K562 (cell line): Measurements from ENCODE around the gene USP44. TPM values are rescaled to one million over a fixed set of nuclear protein-coding genes. Genes with fewer than 3 reads are reported as not detected.

ENCODE experiments used
- ATAC-seq: fragments of 200-7000 bp; cut with Tn5 transposase; 3 replicates; pipeline ENCODE4 v1.9.1; 2020; ENCODE audit warnings: moderate library complexity
- BruUV-seq: library from RNA; stranded (reverse); fragments of 400-500 nt; replicated peaks from 2 replicates; lab custom pipeline; 2021; lab: Mats Ljungman, UMichigan
- CTCF ChIA-PET: fragments of 300-600 bp; formaldehyde crosslinking; extraction: SDS; loops from one replicate; lab custom pipeline; 2021; ENCODE audit warnings: low intra/inter-chr PET ratio; lab: Yijun Ruan, JAX
- POLR2A ChIA-PET: fragments of 300-600, 350-650 bp; sonication (Branson Sonifier 250); formaldehyde crosslinking; extraction: SDS; loops from one replicate; lab custom pipeline; 2021; ENCODE audit warnings: antibody characterized with exemption, inconsistent platforms; lab: Yijun Ruan, JAX
- DNase-seq, 4 experiments: peaks; one replicate each; pipeline versions ENCODE4 v3.0.0 to v3.0.0-alpha.2; 2011 to 2018; ENCODE audit warnings: low spot score in 3 of 4, mixed read lengths in 3 of 4; ENCODE audit errors: extremely low read depth in 1 of 4
- FAIRE-seq: peaks from 2 replicates; lab custom pipeline; 2011; peaks lifted over from hg19 to GRCh38; lab: Jason Lieb, UNC
- H2AFZ ChIP-seq: 2 replicates; pipeline ENCODE4 v1.6.0; 2011; ENCODE audit warnings: low read depth, low read length, control low read depth, inconsistent platforms
- H3K27ac ChIP-seq: fragments of 200-600 bp; 3 replicates; pipeline ENCODE4 v1.8.0; 2011; ENCODE audit warnings: low read depth, mild to moderate bottlenecking, control low read depth, inconsistent platforms, low read length, moderate library complexity, mixed read lengths; ENCODE audit errors: extremely low read depth
- H3K27me3 ChIP-seq, 2 experiments: fragments of 300-600 bp in 1 of 2; 2 replicates in 1 of 2; 3 replicates in 1 of 2; pipeline versions ENCODE4 v1.6.0 to v1.8.0; 2011; ENCODE audit warnings: inconsistent platforms in 2 of 2, low read length in 2 of 2, mild to moderate bottlenecking in 1 of 2, mixed read lengths in 1 of 2, moderate library complexity in 1 of 2; ENCODE audit not compliant: control insufficient read depth in 2 of 2, insufficient read depth in 2 of 2
- H3K36me3 ChIP-seq: fragments of 300-600 bp; 3 replicates; pipeline ENCODE4 v1.8.0; 2011; ENCODE audit warnings: mild to moderate bottlenecking, low read length, inconsistent platforms; ENCODE audit not compliant: control insufficient read depth, insufficient read depth
- H3K4me1 ChIP-seq, 2 experiments: fragments of 200-600 bp in 1 of 2; replicated peaks in 1 of 2; 2 replicates in 1 of 2; 3 replicates in 1 of 2; pipeline versions ENCODE4 v1.5.1 to v1.8.0; 2011; ENCODE audit warnings: inconsistent platforms in 2 of 2, low read length in 2 of 2, mild to moderate bottlenecking in 1 of 2, mixed read lengths in 1 of 2, moderate library complexity in 1 of 2; ENCODE audit not compliant: control insufficient read depth in 2 of 2, insufficient read depth in 2 of 2
- H3K4me2 ChIP-seq: 2 replicates; pipeline ENCODE4 v1.6.1; 2011; ENCODE audit warnings: low read length, control low read depth, inconsistent platforms, mixed read lengths; ENCODE audit not compliant: insufficient read depth
- H3K4me3 ChIP-seq: fragments of 200-600 bp; sonication (generic), shearing (Covaris generic); 2 replicates; pipeline ENCODE4 v1.5.1; 2016; ENCODE audit warnings: control low read depth, inconsistent platforms
- H3K79me2 ChIP-seq: fragments of 200-600 bp; 3 replicates; pipeline ENCODE4 v1.8.0; 2011; ENCODE audit warnings: low read length, inconsistent platforms; ENCODE audit not compliant: control insufficient read depth, insufficient read depth
- H3K9ac ChIP-seq, 2 experiments: 2 replicates each; pipeline versions ENCODE4 v1.6.0 to v1.6.1; 2011; ENCODE audit warnings: low read depth in 2 of 2, low read length in 2 of 2, control low read depth in 1 of 2, inconsistent platforms in 1 of 2, mild to moderate bottlenecking in 1 of 2, mixed read lengths in 1 of 2; ENCODE audit not compliant: insufficient read depth in 1 of 2
- H3K9me1 ChIP-seq: one replicate; pipeline ENCODE4 v1.6.0; 2011; ENCODE audit warnings: inconsistent platforms, mild to moderate bottlenecking, low read length, moderate library complexity; ENCODE audit not compliant: control insufficient read depth, insufficient read depth
- H3K9me3 ChIP-seq: replicated peaks from 2 replicates; pipeline ENCODE4 v1.5.1; 2011; ENCODE audit warnings: low read depth, low read length, inconsistent platforms; ENCODE audit not compliant: control insufficient read depth, insufficient read depth
- H4K20me1 ChIP-seq: replicated peaks from 2 replicates; pipeline ENCODE4 v1.6.1; 2011; ENCODE audit warnings: low read length, inconsistent platforms, mixed read lengths; ENCODE audit not compliant: control insufficient read depth, insufficient read depth
- ARHGAP35 ChIP-seq: fragments of 450-650 bp; IDR thresholded peaks from 2 replicates; pipeline ENCODE4 v1.6.1; 2018; ENCODE audit not compliant: partially characterized antibody
- BACH1 ChIP-seq: fragments of 200-800 bp; sonication (Bioruptor generic); IDR thresholded peaks from 2 replicates; pipeline ENCODE4 v1.6.1; 2016; ENCODE audit warnings: missing genetic modification characterization, missing compliant biosample characterization
- ELF1 ChIP-seq: fragments of 200-800 bp; sonication (Bioruptor generic); IDR thresholded peaks from 2 replicates; pipeline ENCODE4 v1.6.1; 2016; ENCODE audit warnings: missing genetic modification characterization, missing compliant biosample characterization
- HLTF ChIP-seq: fragments of 450-650 bp; IDR thresholded peaks from 2 replicates; pipeline ENCODE4 v1.6.1; 2016
- KDM1A ChIP-seq, 2 experiments: fragments of 450-650 bp; IDR thresholded peaks; 2 replicates each; pipeline ENCODE4 v1.6.1; 2016; ENCODE audit warnings: mild to moderate bottlenecking in 2 of 2
- RAD51 ChIP-seq: fragments of 450-650 bp; IDR thresholded peaks from 2 replicates; pipeline ENCODE4 v1.7.1; 2016; ENCODE audit warnings: low read depth, mild to moderate bottlenecking, borderline replicate concordance
- SIN3A ChIP-seq, 2 experiments: fragments of 150-350 bp in 1 of 2; IDR thresholded peaks; 2 replicates each; pipeline ENCODE4 v1.6.1; 2011 to 2016; ENCODE audit warnings: borderline replicate concordance in 2 of 2, low read depth in 2 of 2, low read length in 2 of 2, mild to moderate bottlenecking in 2 of 2, moderate library complexity in 2 of 2; ENCODE audit not compliant: control insufficient read depth in 1 of 2
- SMARCB1 ChIP-seq: IDR thresholded peaks from 2 replicates; pipeline ENCODE4 v1.6.1; 2011; ENCODE audit warnings: improper control_type of control experiment, low read depth; ENCODE audit not compliant: insufficient read length
- SMARCE1 ChIP-seq: fragments of 450-650 bp; IDR thresholded peaks from 2 replicates; pipeline ENCODE4 v1.7.1; 2016; ENCODE audit warnings: mild to moderate bottlenecking
- SRSF7 ChIP-seq: fragments of 200-400 bp; formaldehyde crosslinking; optimal IDR thresholded peaks from 2 replicates; pipeline ENCODE3; 2017; ENCODE audit warnings: mild to moderate bottlenecking, low read depth, low read length
- TCF7L2 ChIP-seq: fragments of 150-350 bp; IDR thresholded peaks from 2 replicates; pipeline ENCODE4 v1.6.1; 2016; ENCODE audit warnings: low read depth, mild to moderate bottlenecking, low read length, moderate library complexity
- ZBTB8A ChIP-seq: fragments of 450-650 bp; IDR thresholded peaks from 2 replicates; pipeline ENCODE4 v1.6.1; 2018; ENCODE audit warnings: mild to moderate bottlenecking, moderate library complexity; ENCODE audit not compliant: partially characterized antibody
- ZNF695 ChIP-seq: fragments of 450-650 bp; formaldehyde crosslinking; IDR thresholded peaks from 2 replicates; pipeline ENCODE4 v1.4.0; 2020; ENCODE audit warnings: mild to moderate bottlenecking, moderate library complexity
- WGBS: fragments of 100-300 bp; shearing (Covaris generic); methylation state at CpG from one replicate; pipeline ENCODE4 v1.1.6; 2016; ENCODE audit warnings: low coverage, mixed read lengths; ENCODE audit not compliant: insufficient coverage; ENCODE audit errors: missing lambda C conversion rate; 5-methylcytosine and 5-hydroxymethylcytosine counted together
- in situ Hi-C: fragments of 300-500 bp; cut with MboI; formaldehyde crosslinking; loops from 4 replicates; pipeline ENCODE4 v1.15.0; 2018; ENCODE audit warnings: inconsistent platforms, mixed read lengths
- intact Hi-C: fragments of 100-400 bp; cut with micrococcal nuclease; formaldehyde crosslinking; loops from 2 replicates; pipeline ENCODE4 v1.14.2; 2022
- polyA plus RNA-seq, 8 experiments: library from polyadenylated mRNA; depleted of rRNA in 4 of 8; stranded (reverse) in 5 of 8; unstranded in 3 of 8; fragments of >200 nt; fragmentation: Nextera tagmentation in 2 of 8; fragmentation: Illumina TruSeq in 1 of 8; extraction: Ambion mirVana in 2 of 8; extraction: Trizol in 1 of 8; gene quantifications; 2 replicates each; pipeline versions ENCODE4 v1.2.1 to v1.2.3, GENCODE V29; 2011 to 2014; ENCODE audit warnings: inconsistent platforms in 1 of 8, missing spikeins in 1 of 8
- total RNA-seq, 7 experiments: library from RNA; depleted of rRNA in 6 of 7; stranded (reverse); fragments of >200 nt in 6 of 7; fragmentation: Illumina TruSeq in 2 of 7; extraction: Trizol in 2 of 7; gene quantifications; 2 replicates each; pipeline versions ENCODE4 v1.2.1 to v1.2.3, GENCODE V29; 2011 to 2021; ENCODE audit warnings: low replicate concordance in 1 of 7
- TF ChIP-seq, protein P1 (sequence below), 2 experiments: IDR thresholded peaks; 2 replicates each; pipeline ENCODE4 v1.6.1; 2012; ENCODE audit warnings: improper control_type of control experiment in 2 of 2, low read depth in 2 of 2, low read length in 2 of 2, borderline replicate concordance in 1 of 2
- TF ChIP-seq, protein P2 (sequence below): sonication (generic); formaldehyde crosslinking; IDR thresholded peaks from 2 replicates; pipeline ENCODE4 v1.8.1; 2022; ENCODE audit warnings: missing genetic modification reagents

USP44 gene
- total and polyA plus RNA-seq, 9 of the 15 experiments (the other 6 are each of a cell fraction or from before 2014, with no cell fraction given) = 2.1 to 5.7 (median 2.8) TPM

- peaks cover 50% of the 10 kb centered on the region for H3K79me2 ChIP-seq
- TF ChIP-seq SRSF7 = no peak
- no peak for TF ChIP-seq ZNF695 (CRISPR knock-in tag)
- TF ChIP-seq RAD51 = no peak
- TF ChIP-seq, protein P1, sequence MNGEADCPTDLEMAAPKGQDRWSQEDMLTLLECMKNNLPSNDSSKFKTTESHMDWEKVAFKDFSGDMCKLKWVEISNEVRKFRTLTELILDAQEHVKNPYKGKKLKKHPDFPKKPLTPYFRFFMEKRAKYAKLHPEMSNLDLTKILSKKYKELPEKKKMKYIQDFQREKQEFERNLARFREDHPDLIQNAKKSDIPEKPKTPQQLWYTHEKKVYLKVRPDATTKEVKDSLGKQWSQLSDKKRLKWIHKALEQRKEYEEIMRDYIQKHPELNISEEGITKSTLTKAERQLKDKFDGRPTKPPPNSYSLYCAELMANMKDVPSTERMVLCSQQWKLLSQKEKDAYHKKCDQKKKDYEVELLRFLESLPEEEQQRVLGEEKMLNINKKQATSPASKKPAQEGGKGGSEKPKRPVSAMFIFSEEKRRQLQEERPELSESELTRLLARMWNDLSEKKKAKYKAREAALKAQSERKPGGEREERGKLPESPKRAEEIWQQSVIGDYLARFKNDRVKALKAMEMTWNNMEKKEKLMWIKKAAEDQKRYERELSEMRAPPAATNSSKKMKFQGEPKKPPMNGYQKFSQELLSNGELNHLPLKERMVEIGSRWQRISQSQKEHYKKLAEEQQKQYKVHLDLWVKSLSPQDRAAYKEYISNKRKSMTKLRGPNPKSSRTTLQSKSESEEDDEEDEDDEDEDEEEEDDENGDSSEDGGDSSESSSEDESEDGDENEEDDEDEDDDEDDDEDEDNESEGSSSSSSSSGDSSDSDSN (IDR thresholded peaks at IDR 0.05; ENCODE audit: borderline replicate concordance in 1 of 2, low read depth in 2 of 2, low read length in 2 of 2) = no peak
- no peak; the same call in 1 of the 2 replicates for TF ChIP-seq ELF1 (tag)
- TF ChIP-seq TCF7L2 = no peak
- 0 out of 4 replicates have a peak, but pooled peaks have one; percentile 12 to 18 for TF ChIP-seq KDM1A (IDR thresholded peaks at IDR 0.05)
- TF ChIP-seq SMARCB1 = no peak
- TF ChIP-seq SIN3A (IDR thresholded peaks at IDR 0.05; ENCODE audit: borderline replicate concordance in 2 of 2, control insufficient read depth in 1 of 2, low read depth in 2 of 2, low read length in 2 of 2) = peak in 1 of 2 experiments; percentile 19; a peak in 1 of 4 replicates
- TF ChIP-seq SMARCE1 = no peak
- no peak for TF ChIP-seq ZBTB8A
- TF ChIP-seq HLTF = no peak
- TF ChIP-seq BACH1 (tag) = peak; percentile 47; the same call in 1 of the 2 replicates
- TF ChIP-seq, protein P2, sequence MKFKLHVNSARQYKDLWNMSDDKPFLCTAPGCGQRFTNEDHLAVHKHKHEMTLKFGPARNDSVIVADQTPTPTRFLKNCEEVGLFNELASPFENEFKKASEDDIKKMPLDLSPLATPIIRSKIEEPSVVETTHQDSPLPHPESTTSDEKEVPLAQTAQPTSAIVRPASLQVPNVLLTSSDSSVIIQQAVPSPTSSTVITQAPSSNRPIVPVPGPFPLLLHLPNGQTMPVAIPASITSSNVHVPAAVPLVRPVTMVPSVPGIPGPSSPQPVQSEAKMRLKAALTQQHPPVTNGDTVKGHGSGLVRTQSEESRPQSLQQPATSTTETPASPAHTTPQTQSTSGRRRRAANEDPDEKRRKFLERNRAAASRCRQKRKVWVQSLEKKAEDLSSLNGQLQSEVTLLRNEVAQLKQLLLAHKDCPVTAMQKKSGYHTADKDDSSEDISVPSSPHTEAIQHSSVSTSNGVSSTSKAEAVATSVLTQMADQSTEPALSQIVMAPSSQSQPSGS (CRISPR knock-in tag) = no peak
- TF ChIP-seq ARHGAP35 = no peak
Measured at GRCh38 chr12:95473231-95473883, 77.9 kb downstream of the USP44 start.

More at GRCh38 chr12:95473231-95473883, 77.9 kb downstream of the USP44 start:
- ChIA-PET POLR2A (interaction anchor here (0.5 to 2.2 kb wide), 19 partner anchors 9 to 1688 kb away, joined by 3 to 29 read pairs (median 4); partner anchors contain the start of genes FGD6 and VEZT), CTCF (no interaction called here)
- under 1% methylated on average over 19 of the region's 23 CpGs for WGBS
- ATAC-seq = peak; percentile 51
- H3K4me3 ChIP-seq = peak overlapping the region; percentile 86
- H3K9me3 ChIP-seq = no peaks in the 10 kb centered on the region
- BruUV-seq = TSS peak; percentile 96
- H2AFZ ChIP-seq = peak overlapping the region; percentile 97
- H3K27me3 ChIP-seq = no peaks in the 10 kb centered on the region
- H4K20me1 ChIP-seq = no peaks in the 10 kb centered on the region
- DNase-seq = peak in 3 of 4 experiments; percentile 28 to 56 (median 42)
- H3K4me1 ChIP-seq = peaks cover 0 to 4% of the 10 kb centered on the region in 2 experiments; a peak in 1 of 5 replicates
- H3K27ac ChIP-seq = peak overlapping the region; percentile 87
- FAIRE-seq = peak; percentile 64
- peak overlapping the region; percentile 83 for H3K4me2 ChIP-seq
- no peaks in the 10 kb centered on the region for H3K9me1 ChIP-seq
- H3K9ac ChIP-seq = peak overlapping the region; percentile 97 to 98
- H3K36me3 ChIP-seq = peaks cover 32% of the 10 kb centered on the region
- in situ Hi-C loops = no loop called here
- intact Hi-C loops = loop anchor here (10.0 kb wide), 1 partner anchor 259 kb away; the partner anchor contains the start of genes FGD6 and VEZT
